Measurements from ENCODE around the gene MLC1.

GRCh38 chr22:50058061-50058905 lies 26.9 kb downstream of the MLC1 start, which contains the start of gene TTLL8:
- TF ChIP-seq POLR2A (IDR thresholded peaks at IDR 0.05; ENCODE audit: low read depth, low read length) = no peak
- TF ChIP-seq TAF1 (IDR thresholded peaks at IDR 0.05; ENCODE audit: borderline replicate concordance, low read depth, low read length) = no peak

All from GM12892 (cell line).